Endodermal cell (in vitro differentiated cells): ENCODE measurements around the gene DHRS13. TPM values are rescaled to one million over a fixed set of nuclear protein-coding genes. Genes with fewer than 3 reads are reported as not detected.

Experiments used
- DNase-seq: peaks from one replicate; pipeline ENCODE4 v3.0.0-alpha.2; 2017
- H3K27ac ChIP-seq: 2 replicates; pipeline ENCODE4 v1.5.1; 2013; ENCODE audit warnings: mild to moderate bottlenecking, low read depth, low read length, moderate library complexity
- H3K27me3 ChIP-seq: 2 replicates; pipeline ENCODE4 v1.6.1; 2013; ENCODE audit warnings: mild to moderate bottlenecking, low read length, moderate library complexity; ENCODE audit not compliant: insufficient read depth, control insufficient read depth, poor library complexity, severe bottlenecking
- H3K36me3 ChIP-seq: 2 replicates; pipeline ENCODE4 v1.7.0; 2013; ENCODE audit warnings: mild to moderate bottlenecking, low read length, moderate library complexity; ENCODE audit not compliant: control insufficient read depth, insufficient read depth
- H3K4me1 ChIP-seq: one replicate; pipeline ENCODE4 v1.7.0; 2013; ENCODE audit warnings: low read length; ENCODE audit not compliant: control insufficient read depth, insufficient read depth
- H3K4me3 ChIP-seq: 2 replicates; pipeline ENCODE4 v1.5.1; 2013; ENCODE audit warnings: mild to moderate bottlenecking, low read length, moderate library complexity
- H3K9ac ChIP-seq: 2 replicates; pipeline ENCODE4 v1.6.1; 2013; ENCODE audit warnings: mild to moderate bottlenecking, low read length, moderate library complexity; ENCODE audit not compliant: poor library complexity, severe bottlenecking; ENCODE audit errors: extremely low read depth
- H3K9me3 ChIP-seq: 2 replicates; pipeline ENCODE4 v1.6.1; 2013; ENCODE audit warnings: mild to moderate bottlenecking, low read length, moderate library complexity; ENCODE audit not compliant: control insufficient read depth
- H3K27ac Mint-ChIP-seq: 2 replicates; pipeline ENCODE4 v1.8.0; 2020; ENCODE audit warnings: mixed read lengths
- H3K27me3 Mint-ChIP-seq: 2 replicates; pipeline ENCODE4 v1.8.0; 2021; ENCODE audit warnings: mild to moderate bottlenecking, mixed read lengths; ENCODE audit not compliant: insufficient read depth
- H3K36me3 Mint-ChIP-seq: 2 replicates; pipeline ENCODE4 v1.8.0; 2020; ENCODE audit warnings: low read depth, mixed read lengths
- H3K4me1 Mint-ChIP-seq: 2 replicates; pipeline ENCODE4 v1.8.0; 2020; ENCODE audit warnings: mixed read lengths
- H3K4me3 Mint-ChIP-seq: 2 replicates; pipeline ENCODE4 v1.8.0; 2020; ENCODE audit warnings: mild to moderate bottlenecking, moderate library complexity, mixed read lengths
- H3K9me3 Mint-ChIP-seq: 2 replicates; pipeline ENCODE4 v1.8.0; 2020; ENCODE audit warnings: mild to moderate bottlenecking, mixed read lengths
- WGBS, 2 experiments: methylation state at CpG; one replicate each; pipeline versions ENCODE4 v1.1.5 to v1.1.7; 2013; ENCODE audit warnings: missing lambda C conversion rate in 2 of 2, mixed read lengths in 1 of 2; ENCODE audit not compliant: insufficient coverage in 1 of 2, insufficient read length in 1 of 2; 5-methylcytosine and 5-hydroxymethylcytosine counted together
- total RNA-seq, 2 donors: library from RNA; stranded (reverse); fragmentation: NEBNext Ultra II Directional in 1 of 2; extraction: Animal tissue kit (Norgen Biotek cat#: 25700) in 1 of 2; gene quantifications; 2 replicates in 1 of 2; 3 replicates in 1 of 2; pipeline ENCODE4 v1.2.1, GENCODE V29; 2021
- TF ChIP-seq, protein P1 (sequence below): fragments of 200-600 bp; sonication (generic); conservative IDR thresholded peaks from 2 replicates; pipeline ENCODE4 v1.5.0; 2021; ENCODE audit warnings: antibody characterized with exemption, mild to moderate bottlenecking

DHRS13 gene
- total RNA-seq, 2 donors from 2014 or later: 19.1 to 24.8 TPM

DNA sequence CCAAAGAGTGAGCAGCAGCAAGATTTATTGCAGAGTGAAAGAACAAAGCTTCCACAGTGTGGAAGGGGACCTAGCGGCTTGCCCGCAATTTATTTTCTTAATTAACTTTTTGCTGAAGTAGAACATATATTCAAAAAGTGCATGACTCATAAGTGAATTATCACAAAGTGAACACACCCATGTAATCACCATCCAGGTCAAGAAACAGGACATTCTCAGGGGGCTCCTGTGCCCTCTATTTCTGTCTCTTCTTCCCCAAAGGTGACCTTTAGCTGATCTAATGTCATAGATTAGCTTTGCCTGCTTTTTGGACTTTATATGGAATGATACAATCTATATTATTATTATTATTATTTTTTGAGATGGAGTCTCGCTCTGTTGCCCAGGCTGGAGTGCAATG, 28.1 kb downstream of the DHRS13 start:
- H3K4me3 Mint-ChIP-seq: no peak overlapping the region
- H3K9me3 Mint-ChIP-seq: peaks cover 8% of the 10 kb centered on the region
- H3K4me3 ChIP-seq: no peak overlapping the region
- TF ChIP-seq, protein P1, sequence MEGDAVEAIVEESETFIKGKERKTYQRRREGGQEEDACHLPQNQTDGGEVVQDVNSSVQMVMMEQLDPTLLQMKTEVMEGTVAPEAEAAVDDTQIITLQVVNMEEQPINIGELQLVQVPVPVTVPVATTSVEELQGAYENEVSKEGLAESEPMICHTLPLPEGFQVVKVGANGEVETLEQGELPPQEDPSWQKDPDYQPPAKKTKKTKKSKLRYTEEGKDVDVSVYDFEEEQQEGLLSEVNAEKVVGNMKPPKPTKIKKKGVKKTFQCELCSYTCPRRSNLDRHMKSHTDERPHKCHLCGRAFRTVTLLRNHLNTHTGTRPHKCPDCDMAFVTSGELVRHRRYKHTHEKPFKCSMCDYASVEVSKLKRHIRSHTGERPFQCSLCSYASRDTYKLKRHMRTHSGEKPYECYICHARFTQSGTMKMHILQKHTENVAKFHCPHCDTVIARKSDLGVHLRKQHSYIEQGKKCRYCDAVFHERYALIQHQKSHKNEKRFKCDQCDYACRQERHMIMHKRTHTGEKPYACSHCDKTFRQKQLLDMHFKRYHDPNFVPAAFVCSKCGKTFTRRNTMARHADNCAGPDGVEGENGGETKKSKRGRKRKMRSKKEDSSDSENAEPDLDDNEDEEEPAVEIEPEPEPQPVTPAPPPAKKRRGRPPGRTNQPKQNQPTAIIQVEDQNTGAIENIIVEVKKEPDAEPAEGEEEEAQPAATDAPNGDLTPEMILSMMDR: no peak
- H3K27ac ChIP-seq: no peak overlapping the region
- H3K9ac ChIP-seq: no peak overlapping the region
- 95 to 100% methylated on average over 2 to 3 of the region's 3 CpGs for WGBS, 2 experiments
- H3K4me1 Mint-ChIP-seq: peaks cover 18% of the 10 kb centered on the region
- H3K27me3 ChIP-seq: no peaks in the 10 kb centered on the region
- peaks cover 18% of the 10 kb centered on the region for H3K36me3 ChIP-seq
- no peak for DNase-seq
- peaks cover 4% of the 10 kb centered on the region for H3K9me3 ChIP-seq
- H3K27me3 Mint-ChIP-seq: no peaks in the 10 kb centered on the region
- H3K27ac Mint-ChIP-seq: no peak overlapping the region
- peaks cover 3% of the 10 kb centered on the region for H3K4me1 ChIP-seq
- H3K36me3 Mint-ChIP-seq: peaks cover 16% of the 10 kb centered on the region

DNA sequence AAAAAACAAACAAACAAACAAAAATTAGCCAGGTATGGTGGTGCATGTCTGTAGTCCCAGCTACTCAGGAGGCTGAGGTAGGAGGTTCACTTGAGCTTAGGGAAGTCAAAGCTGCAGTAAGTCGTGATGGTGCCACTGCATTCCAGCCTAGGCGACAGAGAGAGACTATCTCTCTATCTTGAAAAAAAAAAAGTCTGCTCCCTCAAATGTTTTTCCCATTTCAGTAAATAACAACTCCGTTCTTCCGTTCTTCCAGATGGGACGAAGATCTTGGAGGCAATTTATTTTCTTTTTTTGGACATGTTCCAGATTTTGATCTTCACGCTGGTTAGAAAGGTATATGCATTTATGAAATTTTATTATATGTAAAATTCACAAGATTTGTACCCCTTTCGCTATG, 29.0 kb downstream of the DHRS13 start:
- Histone ChIP-seq H3K4me1 (peaks cover 3% of the 10 kb centered on the region), H3K9ac (no peak overlapping the region), H3K27me3 (no peaks in the 10 kb centered on the region), H3K4me3 (no peak overlapping the region), H3K27ac (no peak overlapping the region), H3K9me3 (peaks cover 4% of the 10 kb centered on the region), H3K36me3 (peaks cover 10% of the 10 kb centered on the region)
- H3K36me3 Mint-ChIP-seq: peaks cover 14% of the 10 kb centered on the region
- WGBS, 2 experiments: 93 to 96% methylated on average over 3 to 5 of the region's 7 CpGs
- no peak for DNase-seq
- H3K27ac Mint-ChIP-seq: no peak overlapping the region
- no peak overlapping the region for H3K4me3 Mint-ChIP-seq
- H3K27me3 Mint-ChIP-seq: no peaks in the 10 kb centered on the region
- TF ChIP-seq, protein P1: no peak
- peaks cover 16% of the 10 kb centered on the region for H3K4me1 Mint-ChIP-seq
- peaks cover 8% of the 10 kb centered on the region for H3K9me3 Mint-ChIP-seq

DNA sequence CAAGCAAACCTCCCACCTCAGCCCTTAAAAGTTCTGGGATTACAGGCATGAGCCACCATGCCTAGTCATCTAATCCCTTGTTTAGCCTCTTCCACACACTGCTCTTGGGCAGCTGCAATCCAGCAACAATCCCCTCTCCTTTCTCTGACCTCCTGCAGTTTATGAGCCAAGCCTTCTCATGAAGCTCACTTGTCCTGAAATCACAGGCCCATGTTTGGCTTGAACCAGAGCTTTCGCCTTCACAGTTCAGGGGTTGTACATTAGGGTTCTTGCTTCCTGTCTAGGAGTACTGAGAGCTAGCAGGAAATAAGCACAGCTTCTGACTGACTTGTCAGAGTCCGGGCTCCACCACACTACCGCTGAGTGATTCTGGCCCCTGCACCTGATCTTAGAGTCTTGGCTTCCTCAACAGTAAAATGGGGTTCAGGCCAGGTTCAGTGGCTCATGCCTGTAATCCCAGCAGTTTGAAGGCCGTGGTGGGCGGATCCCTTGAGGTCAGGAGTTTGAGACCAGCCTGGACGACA, 31.8 kb downstream of the DHRS13 start:
- Histone ChIP-seq H3K4me1 (peaks cover 3% of the 10 kb centered on the region), H3K4me3 (no peak overlapping the region), H3K27me3 (no peaks in the 10 kb centered on the region), H3K36me3 (no peaks in the 10 kb centered on the region), H3K9ac (no peak overlapping the region), H3K27ac (no peak overlapping the region), H3K9me3 (no peaks in the 10 kb centered on the region)
- H3K9me3 Mint-ChIP-seq: no peaks in the 10 kb centered on the region
- no peaks in the 10 kb centered on the region for H3K36me3 Mint-ChIP-seq
- no peak overlapping the region for H3K4me3 Mint-ChIP-seq
- TF ChIP-seq, protein P1: no peak
- H3K27me3 Mint-ChIP-seq: peaks cover 2% of the 10 kb centered on the region
- H3K4me1 Mint-ChIP-seq: peaks cover 16% of the 10 kb centered on the region
- no peak for DNase-seq
- WGBS, 2 experiments: 93 to 100% methylated on average over 5 to 6 of the region's 6 CpGs
- H3K27ac Mint-ChIP-seq: peak overlapping the region; percentile 62
